ENCODE results near the gene DIABLO.
A peak's percentile ranks its signal among the peaks of the same experiment; 100 is the strongest.

Gene DIABLO

GRCh38 chr12:122230798-122231197 is 4.9 kb upstream of the DIABLO start:
- H3K9me3 Mint-ChIP-seq = no peaks in the 10 kb centered on the region
- H3K4me1 Mint-ChIP-seq = peaks cover 22% of the 10 kb centered on the region
- H3K4me3 Mint-ChIP-seq = no peak overlapping the region
- no peak overlapping the region for H3K27ac Mint-ChIP-seq
- ATAC-seq (no peak), DNase-seq (no peak)
- no peaks in the 10 kb centered on the region for H3K27me3 Mint-ChIP-seq

- no peaks in the 10 kb centered on the region for H3K9me3 Mint-ChIP-seq
- H3K4me1 Mint-ChIP-seq = peaks cover 42% of the 10 kb centered on the region
- H3K27me3 Mint-ChIP-seq = no peaks in the 10 kb centered on the region
- H3K4me3 Mint-ChIP-seq = peak overlapping the region; percentile 83 to 92
- no peak overlapping the region for H3K27ac Mint-ChIP-seq
- DNase-seq (no peak), ATAC-seq (no peak)
Measured at GRCh38 chr12:122228092-122228491, 2.2 kb upstream of the DIABLO start.

DNA sequence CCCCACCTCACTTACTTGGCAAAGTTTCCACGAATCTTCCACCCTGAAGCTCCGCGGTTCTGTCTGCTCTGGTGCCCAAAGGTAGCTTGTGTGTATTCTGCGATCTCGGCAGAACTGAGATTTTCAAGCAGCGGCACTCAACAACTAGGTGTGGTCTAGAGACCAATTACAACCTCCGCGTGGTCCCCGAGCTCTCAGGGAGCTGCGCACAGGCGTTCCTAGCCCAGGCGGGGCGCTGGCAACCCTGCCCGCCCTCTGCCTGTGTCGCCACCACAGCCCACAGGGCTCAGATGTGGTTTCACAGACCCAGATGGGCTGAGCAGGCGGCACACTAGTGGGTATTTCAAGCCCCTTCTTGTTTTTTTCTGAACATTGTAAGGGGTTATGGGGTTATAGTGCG is 1.5 kb upstream of the DIABLO start:
- Mint-ChIP-seq H3K27ac (no peak overlapping the region), H3K4me1 (peaks cover 47% of the 10 kb centered on the region), H3K4me3 (peak overlapping the region; percentile 83 to 92), H3K27me3 (no peaks in the 10 kb centered on the region), H3K9me3 (no peaks in the 10 kb centered on the region)
- DNase-seq (peak; percentile 52 to 58), ATAC-seq (peak; percentile 19)

DNA sequence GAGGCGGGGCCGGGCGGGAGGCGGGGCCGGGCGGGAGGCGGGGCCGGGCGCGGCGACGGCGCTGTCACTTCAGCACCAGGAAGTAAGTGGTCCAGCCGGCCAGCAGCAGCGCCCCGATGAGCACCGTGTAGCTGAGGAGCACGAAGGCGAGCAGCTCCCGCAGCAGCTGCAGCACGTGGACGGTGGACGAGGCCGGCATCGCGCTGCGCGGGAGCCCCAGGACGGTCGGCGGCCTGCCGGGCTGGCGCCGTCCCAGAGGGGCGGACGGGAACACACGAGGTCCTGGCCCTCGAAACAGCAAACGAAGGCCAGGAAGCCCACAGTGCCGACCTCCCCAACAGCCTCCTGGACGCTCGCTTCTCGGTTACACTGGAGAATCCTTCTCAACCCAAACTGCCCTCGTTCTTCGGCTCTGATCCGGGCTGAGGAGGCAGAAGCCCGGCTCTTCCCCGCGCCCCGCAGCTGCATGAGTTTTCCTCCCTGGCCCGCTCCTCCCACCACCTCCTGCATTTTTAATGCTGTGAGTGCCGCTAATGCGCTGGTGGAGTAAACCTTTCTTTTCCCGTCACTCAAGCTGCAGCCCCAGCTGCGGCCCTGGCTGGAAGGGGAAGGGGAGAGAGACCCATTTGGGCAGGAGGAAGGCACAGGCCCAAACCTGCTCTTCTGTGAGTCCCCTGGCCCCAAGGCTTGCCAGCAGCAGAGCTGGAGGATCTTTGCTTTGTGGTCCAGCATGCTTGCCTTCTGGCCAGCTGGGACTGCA is 694 bp upstream of the DIABLO start:
- Mint-ChIP-seq H3K27me3 (no peaks in the 10 kb centered on the region), H3K4me1 (peaks cover 50% of the 10 kb centered on the region), H3K4me3 (peak overlapping the region; percentile 83 to 92), H3K9me3 (no peaks in the 10 kb centered on the region), H3K27ac (no peak overlapping the region)
- DNase-seq (no peak), ATAC-seq (peak; percentile 71)

DNA sequence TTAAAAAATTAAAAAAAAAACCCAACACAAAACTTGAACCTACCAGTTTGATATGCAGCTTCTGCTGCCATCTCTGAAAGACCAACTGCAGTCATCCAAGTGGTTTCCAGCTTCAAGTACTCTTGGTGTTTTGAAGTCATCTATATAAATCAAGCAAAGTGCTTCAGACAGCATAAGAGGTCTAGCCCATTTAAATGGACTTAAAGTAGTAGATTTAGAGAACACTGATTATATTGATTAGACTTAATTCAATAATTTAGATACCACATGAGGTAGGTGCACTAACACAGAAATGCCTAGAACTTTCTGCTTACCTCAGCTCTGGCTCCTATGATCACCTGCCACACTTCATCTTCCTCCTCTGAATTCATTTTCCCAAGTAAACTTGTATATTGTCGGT is 9.4 kb downstream of the DIABLO start:
- H3K27me3 Mint-ChIP-seq = no peaks in the 10 kb centered on the region
- H3K4me3 Mint-ChIP-seq = no peak overlapping the region
- H3K4me1 Mint-ChIP-seq = peaks cover 7% of the 10 kb centered on the region
- no peaks in the 10 kb centered on the region for H3K9me3 Mint-ChIP-seq
- no peak overlapping the region for H3K27ac Mint-ChIP-seq
- no peak for ATAC-seq
- DNase-seq = no peak

- DNase-seq (no peak), ATAC-seq (no peak)
- no peaks in the 10 kb centered on the region for H3K9me3 Mint-ChIP-seq
- H3K4me3 Mint-ChIP-seq = no peak overlapping the region
- no peaks in the 10 kb centered on the region for H3K27me3 Mint-ChIP-seq
- H3K27ac Mint-ChIP-seq = no peak overlapping the region
- H3K4me1 Mint-ChIP-seq = peaks cover under 1% of the 10 kb centered on the region
Measured at GRCh38 chr12:122215771-122216170, 10.1 kb downstream of the DIABLO start.

DNA sequence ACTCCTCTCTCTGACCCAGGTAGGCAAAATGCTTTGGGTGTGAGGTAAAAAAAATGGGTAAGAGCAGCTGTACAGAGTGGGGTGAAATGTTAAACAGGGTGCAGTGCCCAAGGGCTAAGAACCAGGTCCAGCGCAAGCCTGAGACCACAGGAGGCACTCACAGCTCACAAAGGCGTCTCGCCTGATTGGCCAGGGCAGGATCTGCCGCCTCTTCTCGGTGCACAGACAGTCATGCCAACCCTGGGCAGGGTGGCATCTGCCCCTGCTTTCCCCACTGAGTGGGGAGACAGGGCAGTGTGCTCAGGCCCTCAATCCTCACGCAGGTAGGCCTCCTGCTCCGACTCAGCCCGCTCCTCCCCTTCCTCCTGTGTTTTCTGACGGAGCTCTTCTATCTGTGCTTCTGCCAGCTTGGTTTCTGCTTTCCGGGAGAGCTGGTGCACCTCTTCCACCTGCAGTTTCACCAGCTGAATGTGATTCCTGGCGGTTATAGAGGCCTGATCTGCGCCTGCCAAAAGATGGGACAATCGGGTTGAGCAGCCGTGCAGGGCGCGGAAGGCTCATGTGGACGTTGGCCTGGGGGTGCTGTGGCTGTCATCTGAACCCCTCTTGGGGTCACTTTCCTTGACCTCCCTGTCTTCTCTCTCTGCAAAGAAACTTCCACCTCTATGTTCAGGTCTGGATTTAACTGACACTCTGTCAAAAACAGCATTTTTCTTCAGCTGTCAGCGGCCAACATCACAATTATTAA is 17.6 kb downstream of the DIABLO start:
- ATAC-seq = no peak

DNA sequence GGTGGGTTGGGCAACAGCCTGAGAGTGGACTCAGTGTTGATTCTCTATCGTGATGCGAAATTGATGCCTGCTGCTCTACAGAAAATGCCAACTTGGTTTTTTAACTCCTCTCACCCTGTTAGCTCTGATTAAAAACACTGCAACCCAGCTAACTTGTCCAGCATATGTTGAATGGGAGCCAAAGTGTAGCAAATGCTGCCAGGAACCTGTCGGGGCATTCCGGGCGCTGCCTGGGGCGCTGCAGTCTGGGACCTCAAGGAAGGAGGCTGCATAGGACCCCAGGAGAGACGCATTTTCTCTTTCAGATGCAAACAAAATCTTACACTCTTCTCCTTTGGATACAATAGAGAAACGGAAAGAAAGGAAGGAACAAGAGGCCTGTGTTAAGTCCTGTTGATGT is 18.5 kb downstream of the DIABLO start:
- Mint-ChIP-seq H3K4me3 (no peak overlapping the region), H3K27ac (no peak overlapping the region), H3K27me3 (peaks cover 24% of the 10 kb centered on the region), H3K4me1 (peaks cover 28% of the 10 kb centered on the region), H3K9me3 (no peaks in the 10 kb centered on the region)
- ATAC-seq (no peak), DNase-seq (no peak)

More for the DNA sequence above, 17.6 kb downstream of the DIABLO start:
- Mint-ChIP-seq H3K9me3 (no peaks in the 10 kb centered on the region), H3K27ac (no peak overlapping the region), H3K27me3 (peaks cover 15% of the 10 kb centered on the region), H3K4me3 (no peak overlapping the region), H3K4me1 (peaks cover 20% of the 10 kb centered on the region)
- DNase-seq = no peak

DNA sequence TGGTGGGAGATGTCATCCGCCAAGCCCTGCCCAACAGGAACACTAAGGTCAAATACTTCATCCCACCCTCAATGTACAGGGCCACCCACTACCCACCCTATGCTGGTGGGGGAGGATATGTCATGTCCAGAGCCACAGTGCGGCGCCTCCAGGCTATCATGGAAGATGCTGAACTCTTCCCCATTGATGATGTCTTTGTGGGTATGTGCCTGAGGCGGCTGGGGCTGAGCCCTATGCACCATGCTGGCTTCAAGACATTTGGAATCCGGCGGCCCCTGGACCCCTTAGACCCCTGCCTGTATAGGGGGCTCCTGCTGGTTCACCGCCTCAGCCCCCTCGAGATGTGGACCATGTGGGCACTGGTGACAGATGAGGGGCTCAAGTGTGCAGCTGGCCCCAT is 18.9 kb downstream of the DIABLO start:
- Mint-ChIP-seq H3K9me3 (no peaks in the 10 kb centered on the region), H3K27me3 (peaks cover 24% of the 10 kb centered on the region), H3K4me3 (no peak overlapping the region), H3K4me1 (peaks cover 28% of the 10 kb centered on the region), H3K27ac (no peak overlapping the region)
- no peak for ATAC-seq
- no peak for DNase-seq

- no peak for ATAC-seq
- H3K9me3 Mint-ChIP-seq = no peaks in the 10 kb centered on the region
- H3K4me3 Mint-ChIP-seq = no peak overlapping the region
- H3K27ac Mint-ChIP-seq = peak overlapping the region in 1 of 2 donors; percentile 21
- peaks cover 26% of the 10 kb centered on the region for H3K27me3 Mint-ChIP-seq
- peaks cover 28% of the 10 kb centered on the region for H3K4me1 Mint-ChIP-seq
- DNase-seq = no peak
Measured at GRCh38 chr12:122206111-122206881, 19.6 kb downstream of the DIABLO start.

- ATAC-seq = no peak
- Mint-ChIP-seq H3K9me3 (no peaks in the 10 kb centered on the region), H3K27me3 (peaks cover 36% of the 10 kb centered on the region), H3K4me3 (peak overlapping the region; percentile 57 to 63), H3K27ac (peak overlapping the region in 1 of 2 donors; percentile 29), H3K4me1 (peaks cover 28% of the 10 kb centered on the region)
- peak in 1 of 2 donors; percentile 14 for DNase-seq
Measured at GRCh38 chr12:122205053-122205925, 20.6 kb downstream of the DIABLO start.

- DNase-seq (peak in 1 of 2 donors; percentile 23), ATAC-seq (peak; percentile 37)
- peak overlapping the region; percentile 57 to 63 for H3K4me3 Mint-ChIP-seq
- H3K27ac Mint-ChIP-seq = peak overlapping the region in 1 of 2 donors; percentile 43
- peaks cover 45% of the 10 kb centered on the region for H3K27me3 Mint-ChIP-seq
- H3K9me3 Mint-ChIP-seq = no peaks in the 10 kb centered on the region
- peaks cover 28% of the 10 kb centered on the region for H3K4me1 Mint-ChIP-seq
Measured at GRCh38 chr12:122204167-122205052, 21.4 kb downstream of the DIABLO start.

- ATAC-seq (peak; percentile 76), DNase-seq (peak; percentile 51)
- Mint-ChIP-seq H3K4me3 (peak within 1 kb of the TSS; percentile 84 to 85), H3K9me3 (no peaks in the 10 kb centered on the region), H3K27ac (peak within 1 kb of the TSS in 1 of 2 donors; percentile 72), H3K27me3 (peaks cover 54% of the 10 kb centered on the region), H3K4me1 (peaks cover 28% of the 10 kb centered on the region)
Measured at GRCh38 chr12:122203301-122204166, 22.3 kb downstream of the DIABLO start, which contains the start of gene B3GNT4. Gene B3GNT4 (plus strand): TSS chr12:122203709. CDS start chr12:122204619, 910 bp downstream.

Measured in stimulated activated naive CD8-positive, alpha-beta T cell treated with anti-CD3 and anti-CD28 coated beads, Interleukin-15, amount 100 ng/mL, for 72 hours (primary cell).